H1 (cell line): ENCODE measurements around the gene MRPL28. TPM values are rescaled to one million over a fixed set of nuclear protein-coding genes. Genes with fewer than 3 reads are reported as not detected.

Experiments
- CTCF ChIA-PET: fragments of 300-600 bp; sonication (Branson Sonifier 250); formaldehyde crosslinking; loops from one replicate; lab custom pipeline; 2021; ENCODE audit not compliant: partially characterized antibody; lab: Charles Lee
- POLR2A ChIA-PET: fragments of 300-600 bp; sonication (Branson Sonifier 250); formaldehyde crosslinking; loops from one replicate; lab custom pipeline; 2021; ENCODE audit warnings: inconsistent platforms; ENCODE audit not compliant: partially characterized antibody; lab: Charles Lee
- DNase-seq, 2 experiments: peaks; one replicate each; pipeline versions ENCODE4 v3.0.0 to v3.0.0-alpha.2; 2010 to 2022; ENCODE audit warnings: low spot score in 2 of 2, low read depth in 1 of 2, mixed read lengths in 1 of 2
- FAIRE-seq: peaks from 2 replicates; lab custom pipeline; 2011; peaks lifted over from hg19 to GRCh38; lab: Jason Lieb, UNC
- H2AFZ ChIP-seq: 2 replicates; pipeline ENCODE4 v1.8.1; 2012; ENCODE audit warnings: low read length, inconsistent platforms
- H2AK5ac ChIP-seq: 2 replicates; pipeline ENCODE4 v1.6.1; 2013; ENCODE audit warnings: low read depth, low read length
- H2BK120ac ChIP-seq: replicated peaks from 2 replicates; pipeline ENCODE3; 2013; ENCODE audit warnings: low read depth, low read length, inconsistent platforms
- H2BK12ac ChIP-seq: 2 replicates; pipeline ENCODE4 v1.6.1; 2013; ENCODE audit warnings: low read depth, low read length
- H2BK15ac ChIP-seq: 2 replicates; pipeline ENCODE4 v1.6.1; 2013; ENCODE audit warnings: low read length
- H2BK20ac ChIP-seq: 2 replicates; pipeline ENCODE4 v1.6.1; 2013; ENCODE audit warnings: low read length
- H2BK5ac ChIP-seq: 2 replicates; pipeline ENCODE4 v1.6.1; 2013; ENCODE audit warnings: low read depth, low read length
- H3K14ac ChIP-seq: 2 replicates; pipeline ENCODE4 v1.6.1; 2013; ENCODE audit warnings: inconsistent platforms; ENCODE audit not compliant: insufficient read length
- H3K18ac ChIP-seq: 2 replicates; pipeline ENCODE4 v1.6.1; 2013; ENCODE audit warnings: low read length; ENCODE audit errors: extremely low read depth
- H3K23ac ChIP-seq: 2 replicates; pipeline ENCODE4 v1.6.1; 2013; ENCODE audit warnings: inconsistent platforms; ENCODE audit not compliant: insufficient read length
- H3K23me2 ChIP-seq: 2 replicates; pipeline ENCODE4 v1.6.1; 2013; ENCODE audit warnings: low read depth, low read length
- H3K27ac ChIP-seq: 2 replicates; pipeline ENCODE4 v1.6.1; 2011; ENCODE audit warnings: low read depth, low read length, inconsistent platforms
- H3K27me3 ChIP-seq, 4 experiments: replicated peaks in 1 of 4; 1 replicate in 1 of 4; 2 replicates in 3 of 4; pipeline versions ENCODE4 v1.6.1 to v1.8.1; 2011 to 2013; ENCODE audit warnings: low read length in 3 of 4, mild to moderate bottlenecking in 3 of 4, inconsistent platforms in 2 of 4, mixed read lengths in 2 of 4, moderate library complexity in 1 of 4; ENCODE audit not compliant: control insufficient read depth in 3 of 4, insufficient read depth in 3 of 4; ENCODE audit errors: extremely low read depth in 1 of 4
- H3K36me3 ChIP-seq, 4 experiments: 2 replicates each; pipeline versions ENCODE4 v1.6.1 to v1.8.1; 2011 to 2013; ENCODE audit warnings: mild to moderate bottlenecking in 4 of 4, low read length in 3 of 4, moderate library complexity in 2 of 4, control low read depth in 1 of 4, inconsistent platforms in 1 of 4; ENCODE audit not compliant: insufficient read depth in 4 of 4, control insufficient read depth in 2 of 4
- H3K4ac ChIP-seq: replicated peaks from 2 replicates; pipeline ENCODE3; 2013; ENCODE audit warnings: low read length, low read depth, mixed read lengths, inconsistent platforms; ENCODE audit not compliant: insufficient read length
- H3K4me1 ChIP-seq, 4 experiments: replicated peaks in 1 of 4; 1 replicate in 1 of 4; 2 replicates in 3 of 4; pipeline versions ENCODE4 v1.6.1 to v1.8.1; 2011 to 2013; ENCODE audit warnings: low read length in 3 of 4, inconsistent platforms in 2 of 4, mixed read lengths in 1 of 4; ENCODE audit not compliant: insufficient read depth in 4 of 4, control insufficient read depth in 3 of 4
- H3K4me2 ChIP-seq, 2 experiments: 2 replicates each; pipeline versions ENCODE4 v1.6.1 to v1.8.1; 2011 to 2013; ENCODE audit warnings: low read depth in 2 of 2, low read length in 2 of 2, control low read depth in 1 of 2, inconsistent platforms in 1 of 2, mild to moderate bottlenecking in 1 of 2; ENCODE audit not compliant: insufficient read depth in 1 of 2
- H3K4me3 ChIP-seq, 4 experiments: fragments of 200-600, 300-600 bp in 1 of 4; sonication (generic), shearing (Covaris generic), sonication (Bioruptor Twin) in 1 of 4; 2 replicates each; pipeline versions ENCODE4 v1.5.1 to v1.8.1; 2011 to 2016; ENCODE audit warnings: low read length in 4 of 4, low read depth in 3 of 4, control low read depth in 2 of 4, inconsistent platforms in 2 of 4, mild to moderate bottlenecking in 2 of 4, mixed read lengths in 1 of 4, moderate library complexity in 1 of 4; ENCODE audit not compliant: insufficient read depth in 2 of 4; ENCODE audit errors: extremely low read depth in 1 of 4
- H3K56ac ChIP-seq: replicated peaks from 2 replicates; pipeline ENCODE3; 2013; ENCODE audit warnings: low read depth, mild to moderate bottlenecking, mixed read lengths, low read length, inconsistent platforms; ENCODE audit not compliant: insufficient read length
- H3K79me1 ChIP-seq: 2 replicates; pipeline ENCODE4 v1.6.1; 2013; ENCODE audit warnings: low read depth, low read length, control low read depth
- H3K79me2 ChIP-seq, 2 experiments: 2 replicates each; pipeline versions ENCODE4 v1.6.1 to v1.8.1; 2012 to 2013; ENCODE audit warnings: low read length in 2 of 2, mild to moderate bottlenecking in 2 of 2, inconsistent platforms in 1 of 2; ENCODE audit not compliant: insufficient read depth in 2 of 2, control insufficient read depth in 1 of 2
- H3K9ac ChIP-seq, 4 experiments: replicated peaks in 1 of 4; 1 replicate in 1 of 4; 2 replicates in 3 of 4; pipeline versions ENCODE4 v1.6.1 to v1.8.1; 2011 to 2013; ENCODE audit warnings: low read depth in 3 of 4, low read length in 3 of 4, control low read depth in 2 of 4, mild to moderate bottlenecking in 2 of 4, moderate library complexity in 2 of 4, inconsistent platforms in 1 of 4; ENCODE audit errors: extremely low read depth in 1 of 4
- H3K9me3 ChIP-seq, 2 experiments: 2 replicates each; pipeline versions ENCODE4 v1.6.1 to v1.8.1; 2012 to 2013; ENCODE audit warnings: mild to moderate bottlenecking in 2 of 2, moderate library complexity in 2 of 2, control low read depth in 1 of 2, inconsistent platforms in 1 of 2, low read depth in 1 of 2, low read length in 1 of 2, mixed read lengths in 1 of 2; ENCODE audit not compliant: insufficient read depth in 2 of 2
- H4K20me1 ChIP-seq, 2 experiments: replicated peaks in 1 of 2; 2 replicates each; pipeline versions ENCODE3 to v1.8.1; 2011 to 2013; ENCODE audit warnings: inconsistent platforms in 2 of 2, low read length in 2 of 2, mild to moderate bottlenecking in 1 of 2; ENCODE audit not compliant: insufficient read depth in 2 of 2, control insufficient read depth in 1 of 2
- H4K5ac ChIP-seq: 2 replicates; pipeline ENCODE4 v1.6.1; 2013; ENCODE audit warnings: low read length, low read depth, mixed read lengths, inconsistent platforms; ENCODE audit not compliant: insufficient read length
- H4K8ac ChIP-seq: 2 replicates; pipeline ENCODE4 v1.8.0; 2013; ENCODE audit warnings: mild to moderate bottlenecking, moderate library complexity, low read length, inconsistent platforms; ENCODE audit not compliant: insufficient read depth; ENCODE audit errors: extremely low read depth
- H4K91ac ChIP-seq: replicated peaks from 2 replicates; pipeline ENCODE3; 2013; ENCODE audit warnings: low read length, mixed read lengths, inconsistent platforms; ENCODE audit not compliant: insufficient read length
- BCL11A ChIP-seq, 2 experiments: IDR thresholded peaks; one replicate each; pipeline ENCODE4 v1.6.1; 2011; ENCODE audit warnings: low read depth in 2 of 2, low read length in 2 of 2, mild to moderate bottlenecking in 2 of 2
- CHD2 ChIP-seq: IDR thresholded peaks from 2 replicates; pipeline ENCODE4 v1.6.1; 2012; ENCODE audit warnings: low read length, improper control_type of control experiment
- HDAC6 ChIP-seq: IDR thresholded peaks from one replicate; pipeline ENCODE4 v1.7.1; 2012; ENCODE audit warnings: low read depth, mild to moderate bottlenecking, inconsistent platforms, low read length, moderate library complexity
- RAD21 ChIP-seq, 2 experiments: IDR thresholded peaks in 1 of 2; conservative IDR thresholded peaks in 1 of 2; 2 replicates each; pipeline ENCODE4 v1.6.1; 2011; ENCODE audit warnings: low read depth in 2 of 2, low read length in 2 of 2, improper control_type of control experiment in 1 of 2, inconsistent platforms in 1 of 2, mild to moderate bottlenecking in 1 of 2, moderate library complexity in 1 of 2
- RBBP5 ChIP-seq: IDR thresholded peaks from 2 replicates; pipeline ENCODE4 v1.7.1; 2012; ENCODE audit warnings: low read depth, mild to moderate bottlenecking, inconsistent platforms, low read length, moderate library complexity, borderline replicate concordance
- RFX5 ChIP-seq: IDR thresholded peaks from 2 replicates; pipeline ENCODE4 v1.6.1; 2011; ENCODE audit warnings: low read depth, low read length, improper control_type of control experiment, borderline replicate concordance
- SIN3A ChIP-seq, 2 experiments: IDR thresholded peaks in 1 of 2; conservative IDR thresholded peaks in 1 of 2; 2 replicates each; pipeline ENCODE4 v1.6.1; 2011 to 2012; ENCODE audit warnings: low read length in 2 of 2, improper control_type of control experiment in 1 of 2, low read depth in 1 of 2, mild to moderate bottlenecking in 1 of 2
- TEAD4 ChIP-seq: IDR thresholded peaks from 2 replicates; pipeline ENCODE4 v1.6.1; 2012; ENCODE audit warnings: low read depth, low read length, inconsistent platforms, mixed read lengths
- WGBS, 2 experiments: shearing (Covaris generic) in 1 of 2; methylation state at CpG; one replicate each; pipeline versions ENCODE4 v1.1.6 to v1.1.7; 2013 to 2015; ENCODE audit warnings: low lambda C conversion rate in 2 of 2, mixed read lengths in 2 of 2, inconsistent platforms in 1 of 2, low coverage in 1 of 2, missing lambda C conversion rate in 1 of 2; ENCODE audit not compliant: insufficient replicate concordance in 2 of 2, insufficient coverage in 1 of 2, insufficient read length in 1 of 2; ENCODE audit errors: extremely low coverage in 1 of 2, missing lambda C conversion rate in 1 of 2; 5-methylcytosine and 5-hydroxymethylcytosine counted together
- polyA plus RNA-seq, 7 experiments: library from polyadenylated mRNA; depleted of rRNA in 3 of 7; stranded (reverse) in 5 of 7; unstranded in 2 of 7; fragments of >200 nt in 5 of 7; fragments of 200-250 nt in 2 of 7; gene quantifications; 1 replicate in 5 of 7; 2 replicates in 1 of 7; 4 replicates in 1 of 7; pipeline versions ENCODE4 v1.2.1 to v1.2.3, GENCODE V29; 2011 to 2013; ENCODE audit warnings: missing spikeins in 2 of 7, mixed read lengths in 2 of 7
- total RNA-seq: library from RNA; stranded (reverse); fragmentation: NEBNext Ultra II Directional; extraction: Animal tissue kit (Norgen Biotek cat#: 25700); gene quantifications from 2 replicates; pipeline ENCODE4 v1.2.1, GENCODE V29; 2021
- TF ChIP-seq, protein P1 (sequence below): IDR thresholded peaks from 2 replicates; pipeline ENCODE4 v1.6.1; 2012; ENCODE audit warnings: inconsistent platforms

MRPL28 gene
- total and polyA plus RNA-seq, 2 of the 8 experiments (the other 6 are each of a cell fraction or from before 2014, with no cell fraction given) = 88.9 to 188 TPM

DNA sequence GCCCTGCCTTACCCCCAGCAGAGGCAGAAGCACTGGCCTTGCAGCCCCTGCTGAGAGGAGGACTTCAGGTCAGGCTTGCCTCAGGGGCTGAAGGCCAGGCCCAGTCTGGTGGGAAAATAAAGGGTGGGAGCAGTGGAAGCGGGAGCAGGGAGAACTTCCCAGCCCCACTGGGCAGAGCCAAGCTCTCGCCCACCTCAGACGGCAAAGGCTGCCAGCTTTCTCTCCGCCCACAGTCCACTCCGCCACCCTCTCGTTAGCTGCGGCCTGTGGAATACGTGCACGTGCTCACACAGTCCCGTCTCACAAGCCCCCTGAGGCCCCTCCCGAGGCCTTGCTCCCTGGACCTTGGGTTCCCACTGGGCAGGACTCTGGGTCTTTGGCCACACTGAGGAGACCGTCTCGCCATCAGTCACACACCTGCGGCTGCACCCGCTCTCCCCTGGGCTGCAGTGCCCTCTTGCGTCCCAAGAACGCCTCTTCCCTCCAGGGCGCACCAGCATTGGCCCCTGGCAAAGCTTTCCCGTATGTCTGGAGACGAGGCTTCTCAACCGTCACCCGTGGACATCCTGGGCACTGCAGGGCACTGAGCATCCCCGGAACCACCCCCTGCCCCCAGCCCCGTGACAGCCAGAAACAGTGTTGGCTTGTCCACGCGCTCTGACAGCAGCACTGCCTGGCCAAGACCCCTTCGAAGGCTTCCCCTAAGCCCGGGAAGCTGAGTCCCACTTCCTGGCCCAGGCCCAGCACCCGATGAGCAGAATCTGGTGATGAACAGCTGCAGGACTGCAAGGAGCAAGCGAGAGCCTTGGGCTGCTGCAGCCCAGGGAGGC lies 8.3 kb downstream of the MRPL28 start:
- FAIRE-seq (no peak), DNase-seq (peak; percentile 58 to 85)
- Histone ChIP-seq H3K18ac (no peak overlapping the region; the same call in 1 of the 2 replicates), H3K4me3 (no peak overlapping the region), H3K23me2 (no peaks in the 10 kb centered on the region), H2AK5ac (no peak overlapping the region), H2BK20ac (no peak overlapping the region), H3K56ac (no peak overlapping the region), H2BK15ac (no peak overlapping the region), H2BK12ac (0 out of 2 replicates have a peak overlapping the region, but pooled peaks have one; percentile 22), H3K4me1 (no peaks in the 10 kb centered on the region; a peak in 2 of 7 replicates), H3K23ac (no peak overlapping the region), H3K4ac (no peak overlapping the region), H4K20me1 (peaks cover 0 to 3% of the 10 kb centered on the region in 2 experiments), H2BK120ac (no peak overlapping the region), H3K9ac (no peak overlapping the region), H4K5ac (no peak overlapping the region), H3K36me3 (peaks cover 0 to under 1% (median 0%) of the 10 kb centered on the region in 4 experiments; a peak in 3 of 8 replicates), H3K9me3 (no peaks in the 10 kb centered on the region), H2AFZ (no peak overlapping the region), H2BK5ac (no peak overlapping the region), H3K79me2 (no peaks in the 10 kb centered on the region), H3K27me3 (no peaks in the 10 kb centered on the region), H4K8ac (peak overlapping the region; percentile 75), H4K91ac (no peak overlapping the region), H3K79me1 (no peaks in the 10 kb centered on the region), H3K4me2 (peak overlapping the region in 1 of 2 experiments; percentile 37; a peak in 1 of 4 replicates), H3K14ac (no peak overlapping the region), H3K27ac (no peak overlapping the region)
- POLR2A ChIA-PET = interaction anchor here (0.6 to 2.4 kb wide), 11 partner anchors 8 to 252 kb away, joined by 3 to 7 read pairs (median 4); partner anchors contain the start of genes AXIN1, HBQ1, LUC7L and MRPL28
- WGBS, 2 experiments = 56% methylated on average over 24 of the region's 30 CpGs; no CpG with 5 or more reads in 1 of the 2 experiments
- CTCF ChIA-PET = interaction anchor here (0.6 to 2.7 kb wide), 39 partner anchors 9 to 296 kb away, joined by 3 to 15 read pairs (median 4); partner anchors contain the start of genes ARHGDIG, HBQ1 and MRPL28
- TF ChIP-seq HDAC6 = no peak
- no peak for TF ChIP-seq RBBP5
- TF ChIP-seq RFX5 = no peak
- peak in 1 of 2 experiments; percentile 59; a peak in 1 of 4 replicates for TF ChIP-seq SIN3A (conservative IDR thresholded peaks at IDR 0.05 in 1 of 2, IDR thresholded peaks at IDR 0.05 in 1 of 2; ENCODE audit: low read depth in 1 of 2, low read length in 2 of 2)
- peak; percentile 94 to 96 for TF ChIP-seq RAD21 (IDR thresholded peaks at IDR 0.05 in 1 of 2, conservative IDR thresholded peaks at IDR 0.05 in 1 of 2; ENCODE audit: low read depth in 2 of 2, low read length in 2 of 2)
- TF ChIP-seq TEAD4 = no peak
- TF ChIP-seq BCL11A (IDR thresholded peaks at IDR 0.05; ENCODE audit: low read depth in 2 of 2, low read length in 2 of 2) = no peak
- TF ChIP-seq, protein P1, sequence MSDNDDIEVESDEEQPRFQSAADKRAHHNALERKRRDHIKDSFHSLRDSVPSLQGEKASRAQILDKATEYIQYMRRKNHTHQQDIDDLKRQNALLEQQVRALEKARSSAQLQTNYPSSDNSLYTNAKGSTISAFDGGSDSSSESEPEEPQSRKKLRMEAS = peak; percentile 43; the same call in 1 of the 2 replicates
- no peak; the same call in 1 of the 2 replicates for TF ChIP-seq CHD2
